Measurements from ENCODE around the gene RNF144A.

- TF ChIP-seq REST (IDR thresholded peaks at IDR 0.05; ENCODE audit: insufficient read depth in 1 of 2, low read depth in 2 of 2, low read length in 2 of 2) (no peak), POLR2AphosphoS5 (IDR thresholded peaks at IDR 0.05; ENCODE audit: low read depth, low read length) (no peak), SIN3A (IDR thresholded peaks at IDR 0.05; ENCODE audit: borderline replicate concordance, insufficient read depth, low read length) (no peak), TAF1 (IDR thresholded peaks at IDR 0.05; ENCODE audit: borderline replicate concordance, insufficient read depth, low read length) (no peak), FOXP2 (optimal IDR thresholded peaks at IDR 0.05; ENCODE audit: borderline replicate concordance, extremely low read depth, extremely low read length, insufficient read depth) (no peak)
Observed at GRCh38 chr2:6916736-6917070, 509 bp upstream of the RNF144A start.
